NT2/D1 (cell line): Measurements from ENCODE around the gene ALOX15B.

Experiments used
- YY1 ChIP-seq: IDR thresholded peaks from 2 replicates; pipeline ENCODE4 v1.6.1; 2011; ENCODE audit not compliant: insufficient read length, insufficient read depth
- ZNF274 ChIP-seq: IDR thresholded peaks from 2 replicates; pipeline ENCODE4 v1.6.1; 2011; ENCODE audit warnings: mild to moderate bottlenecking, low read depth, low read length

- TF ChIP-seq YY1 (no peak), ZNF274 (no peak)
Measured at GRCh38 chr17:8012996-8013640, 25.7 kb upstream of the ALOX15B start.
